ENCODE measurements around the gene EPN1. TPM values are rescaled to one million over a fixed set of nuclear protein-coding genes. Genes with fewer than 3 reads are reported as not detected.

The EPN1 gene
- polyA plus RNA-seq (2013, experiment 1 of 4) = 130 TPM
- polyA plus RNA-seq (2013, experiment 2 of 4) = 124 TPM
- 81.3 TPM for polyA plus RNA-seq (2013, experiment 3 of 4)
- 76.1 TPM for polyA plus RNA-seq (2013, experiment 4 of 4)

DNA sequence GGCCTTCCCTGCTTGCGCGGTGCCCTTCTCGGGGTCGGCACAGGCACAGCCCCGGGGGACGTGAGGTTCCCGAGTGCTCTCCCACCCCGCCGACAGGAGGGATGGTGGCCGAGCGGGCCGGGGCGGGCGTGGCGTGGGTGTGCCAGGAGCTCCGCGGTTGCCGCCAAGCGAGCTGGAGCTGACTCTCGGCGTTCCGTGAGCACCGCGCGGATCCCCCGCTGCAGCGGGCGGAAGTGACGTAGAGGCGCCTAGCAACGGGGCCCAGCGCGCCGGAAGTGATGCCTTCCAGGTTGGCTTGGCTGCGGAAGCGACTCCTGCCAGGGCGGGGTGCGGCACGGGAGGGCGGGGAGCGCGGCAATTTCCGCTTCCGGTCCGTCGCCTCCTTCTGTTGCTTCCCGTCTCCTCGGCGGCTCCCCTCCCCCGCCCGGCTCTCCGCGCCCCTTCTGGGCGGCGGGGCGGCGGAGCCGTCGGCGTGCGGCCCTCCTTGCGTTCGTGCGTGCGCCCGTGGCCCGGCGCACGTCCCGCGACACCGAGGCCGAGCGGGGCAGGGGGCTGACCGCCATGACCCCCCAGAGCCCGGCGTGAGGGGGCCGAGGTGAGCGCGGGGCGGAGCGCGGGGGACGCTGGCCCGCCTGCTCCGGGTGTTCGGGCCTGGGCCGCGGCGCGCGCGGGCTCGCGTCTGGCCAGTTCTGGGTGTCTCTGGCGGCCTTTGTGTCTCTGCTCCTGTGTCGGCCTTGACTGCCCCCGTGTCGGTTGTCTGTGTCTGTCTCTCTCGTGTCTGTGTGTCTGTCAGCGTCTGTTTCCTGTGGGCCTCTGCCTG, at the start of gene EPN1:
EPN1 (plus strand) TSS at position 386 of the 820 bp plus-strand sequence. CDS start 3,402 bp downstream, outside the sequence.
- Histone ChIP-seq H3K27ac (ENCODE audit: insufficient read depth, low read depth, low read length, poor library complexity, severe bottlenecking) (peak within 1 kb of the TSS; percentile 71), H3K9me3 (ENCODE audit: control insufficient read depth, low read length) (no peaks in the 10 kb centered on the region)
- WGBS, 2 experiments = 1% methylated on average over 101 of the region's 101 CpGs

DNA sequence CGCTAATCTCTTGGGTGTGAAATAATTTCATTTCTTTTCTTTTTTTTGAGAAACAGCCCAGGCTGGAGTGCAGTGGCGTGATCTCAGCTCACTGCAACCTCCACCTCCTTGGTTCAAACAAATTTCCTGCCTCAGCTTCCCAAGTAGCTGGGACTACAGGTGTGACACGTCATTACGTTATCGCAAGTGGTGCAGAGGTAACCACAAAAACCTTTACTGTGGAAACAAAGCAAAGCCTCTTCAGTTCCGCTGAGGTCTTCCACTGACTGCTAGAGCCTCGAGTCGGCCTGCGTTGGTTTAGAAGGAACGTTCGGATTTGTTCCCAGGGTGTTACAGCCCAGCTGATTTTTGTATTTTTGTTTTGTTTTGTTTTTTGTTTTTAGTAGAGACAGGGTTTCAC, 48.7 kb upstream of the EPN1 start:
- H3K9me3 ChIP-seq (ENCODE audit: control insufficient read depth, low read length) = no peaks in the 10 kb centered on the region
- H3K4me3 ChIP-seq (ENCODE audit: insufficient read depth, low read depth, low read length) = no peak overlapping the region
- no peaks in the 10 kb centered on the region for H3K27me3 ChIP-seq (ENCODE audit: control insufficient read depth, insufficient read depth, low read length, poor library complexity, severe bottlenecking)
- H3K4me1 ChIP-seq (ENCODE audit: control insufficient read depth, insufficient read depth, low read length) = no peaks in the 10 kb centered on the region
- WGBS, 2 experiments = 93 to 95% methylated on average over 11 of the region's 11 CpGs
- H3K27ac ChIP-seq (ENCODE audit: insufficient read depth, low read depth, low read length, poor library complexity, severe bottlenecking) = no peak overlapping the region
- H3K36me3 ChIP-seq (ENCODE audit: control insufficient read depth, insufficient read depth, low read length) = peaks cover under 1% of the 10 kb centered on the region

More for the DNA sequence above, at the start of gene EPN1:
- Histone ChIP-seq H3K4me3 (ENCODE audit: insufficient read depth, low read depth, low read length) (peak within 1 kb of the TSS; percentile 65), H3K27me3 (ENCODE audit: control insufficient read depth, insufficient read depth, low read length, poor library complexity, severe bottlenecking) (no peaks in the 10 kb centered on the region), H3K4me1 (ENCODE audit: control insufficient read depth, insufficient read depth, low read length) (peaks cover 15% of the 10 kb centered on the region), H3K36me3 (ENCODE audit: control insufficient read depth, insufficient read depth, low read length) (peaks cover 14% of the 10 kb centered on the region)

DNA sequence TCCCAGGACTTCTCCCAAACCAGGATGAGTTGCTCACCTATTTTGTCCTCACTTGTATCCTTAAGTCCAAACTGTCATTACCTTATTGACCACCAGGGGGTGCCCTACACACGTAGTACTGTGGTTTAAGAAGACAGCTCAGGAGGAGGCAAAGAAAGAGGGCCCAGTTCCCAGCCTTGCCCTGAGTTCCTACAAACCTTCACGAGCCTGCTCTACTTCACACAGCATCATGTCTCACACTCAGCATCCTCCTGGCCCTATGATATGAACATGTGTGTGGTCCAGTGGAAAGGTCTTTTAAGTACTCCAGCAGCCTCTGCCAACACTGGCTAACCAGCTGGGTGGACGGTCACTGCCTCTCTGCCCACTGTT, 42.6 kb upstream of the EPN1 start:
- H3K27me3 ChIP-seq (ENCODE audit: control insufficient read depth, insufficient read depth, low read length, poor library complexity, severe bottlenecking) = no peaks in the 10 kb centered on the region
- H3K4me3 ChIP-seq (ENCODE audit: insufficient read depth, low read depth, low read length) = no peak overlapping the region
- no peak overlapping the region for H3K27ac ChIP-seq (ENCODE audit: insufficient read depth, low read depth, low read length, poor library complexity, severe bottlenecking)
- H3K4me1 ChIP-seq (ENCODE audit: control insufficient read depth, insufficient read depth, low read length) = peaks cover 8% of the 10 kb centered on the region
- whole genome bisulfite sequencing, 2 experiments = 32 to 38% methylated on average over 3 of the region's 3 CpGs
- H3K36me3 ChIP-seq (ENCODE audit: control insufficient read depth, insufficient read depth, low read length) = no peaks in the 10 kb centered on the region
- H3K9me3 ChIP-seq (ENCODE audit: control insufficient read depth, low read length) = no peaks in the 10 kb centered on the region

DNA sequence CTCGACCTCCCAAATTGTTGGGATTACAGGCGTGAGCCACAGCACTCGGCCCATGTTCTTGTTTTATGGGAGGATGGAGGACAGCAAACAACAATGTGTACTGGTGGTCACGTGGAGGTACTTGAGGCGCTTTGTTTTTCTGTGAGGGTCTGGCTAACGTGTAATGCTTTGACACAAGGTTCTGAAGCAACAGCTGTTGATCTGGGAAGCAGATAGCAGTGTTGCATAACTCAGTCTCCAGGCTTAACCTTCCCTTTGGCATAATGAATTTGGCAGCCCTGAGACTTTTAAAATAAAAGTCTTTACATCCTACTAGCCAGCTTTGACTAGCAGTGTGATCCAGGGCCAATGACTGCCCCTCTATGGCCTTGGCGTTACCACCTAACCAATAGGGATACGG, 41.2 kb upstream of the EPN1 start:
- Histone ChIP-seq H3K4me1 (ENCODE audit: control insufficient read depth, insufficient read depth, low read length) (peaks cover 8% of the 10 kb centered on the region), H3K9me3 (ENCODE audit: control insufficient read depth, low read length) (no peaks in the 10 kb centered on the region), H3K27ac (ENCODE audit: insufficient read depth, low read depth, low read length, poor library complexity, severe bottlenecking) (no peak overlapping the region), H3K27me3 (ENCODE audit: control insufficient read depth, insufficient read depth, low read length, poor library complexity, severe bottlenecking) (no peaks in the 10 kb centered on the region), H3K4me3 (ENCODE audit: insufficient read depth, low read depth, low read length) (no peak overlapping the region), H3K36me3 (ENCODE audit: control insufficient read depth, insufficient read depth, low read length) (no peaks in the 10 kb centered on the region)
- 95 to 97% methylated on average over 8 of the region's 8 CpGs for WGBS, 2 experiments

DNA sequence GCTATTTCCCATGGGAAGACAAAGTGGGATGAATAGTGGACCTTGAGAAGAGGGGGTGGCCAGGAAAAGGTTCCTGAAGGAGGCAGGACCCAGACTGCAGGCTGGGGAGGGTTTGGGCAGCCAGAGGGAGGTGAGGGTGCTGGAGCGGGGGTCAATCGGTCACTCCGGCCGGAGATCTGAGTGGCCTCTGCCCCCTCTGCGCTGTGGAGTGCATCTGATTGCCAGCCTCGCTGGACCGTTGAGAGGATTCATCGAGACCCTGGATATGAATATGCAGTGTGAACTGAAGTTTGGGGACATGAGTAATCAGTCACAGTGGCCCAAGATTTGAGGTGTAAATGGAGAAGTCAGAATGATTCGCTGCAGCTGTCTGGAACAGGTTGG, 39.7 kb upstream of the EPN1 start:
- H3K4me3 ChIP-seq (ENCODE audit: insufficient read depth, low read depth, low read length) = peak overlapping the region; percentile 69
- peaks cover 13% of the 10 kb centered on the region for H3K4me1 ChIP-seq (ENCODE audit: control insufficient read depth, insufficient read depth, low read length)
- no peaks in the 10 kb centered on the region for H3K36me3 ChIP-seq (ENCODE audit: control insufficient read depth, insufficient read depth, low read length)
- H3K9me3 ChIP-seq (ENCODE audit: control insufficient read depth, low read length) = no peaks in the 10 kb centered on the region
- WGBS, 2 experiments = 9 to 12% methylated on average over 9 of the region's 9 CpGs
- peak overlapping the region; percentile 41 for H3K27ac ChIP-seq (ENCODE audit: insufficient read depth, low read depth, low read length, poor library complexity, severe bottlenecking)
- no peaks in the 10 kb centered on the region for H3K27me3 ChIP-seq (ENCODE audit: control insufficient read depth, insufficient read depth, low read length, poor library complexity, severe bottlenecking)

DNA sequence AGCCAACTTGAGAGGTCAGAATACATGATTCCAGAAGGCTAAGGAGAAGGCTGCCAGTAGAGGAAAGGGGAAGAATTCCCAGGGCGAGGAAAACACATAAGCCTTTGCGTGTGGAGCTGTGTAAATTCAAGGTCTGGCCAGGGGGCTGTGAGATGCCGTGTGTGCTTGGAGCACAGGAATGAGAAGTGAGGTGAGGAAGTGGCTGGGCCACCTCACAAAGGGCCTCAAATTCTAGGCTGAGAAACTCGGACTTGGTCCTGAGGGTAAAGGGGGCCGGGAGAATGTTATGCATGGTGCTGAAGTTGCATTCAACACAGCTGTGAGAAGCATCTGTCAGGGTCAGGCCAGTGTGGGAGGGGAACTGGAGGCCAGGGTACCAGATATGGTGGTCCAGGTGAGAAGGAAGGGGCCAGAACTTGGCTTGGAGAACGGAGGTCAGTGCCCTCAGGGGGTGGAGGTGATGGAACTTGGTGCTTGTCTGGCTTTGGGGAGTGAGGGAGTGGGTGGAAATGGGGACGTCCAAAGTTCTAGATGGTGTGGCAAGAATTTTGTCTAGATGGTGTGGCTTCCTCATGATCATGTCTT, 39.1 kb upstream of the EPN1 start:
- Histone ChIP-seq H3K4me1 (ENCODE audit: control insufficient read depth, insufficient read depth, low read length) (peaks cover 13% of the 10 kb centered on the region), H3K36me3 (ENCODE audit: control insufficient read depth, insufficient read depth, low read length) (no peaks in the 10 kb centered on the region), H3K4me3 (ENCODE audit: insufficient read depth, low read depth, low read length) (peak overlapping the region; percentile 69), H3K9me3 (ENCODE audit: control insufficient read depth, low read length) (no peaks in the 10 kb centered on the region), H3K27ac (ENCODE audit: insufficient read depth, low read depth, low read length, poor library complexity, severe bottlenecking) (no peak overlapping the region), H3K27me3 (ENCODE audit: control insufficient read depth, insufficient read depth, low read length, poor library complexity, severe bottlenecking) (no peaks in the 10 kb centered on the region)
- WGBS, 2 experiments = 81 to 85% methylated on average over 7 of the region's 7 CpGs

DNA sequence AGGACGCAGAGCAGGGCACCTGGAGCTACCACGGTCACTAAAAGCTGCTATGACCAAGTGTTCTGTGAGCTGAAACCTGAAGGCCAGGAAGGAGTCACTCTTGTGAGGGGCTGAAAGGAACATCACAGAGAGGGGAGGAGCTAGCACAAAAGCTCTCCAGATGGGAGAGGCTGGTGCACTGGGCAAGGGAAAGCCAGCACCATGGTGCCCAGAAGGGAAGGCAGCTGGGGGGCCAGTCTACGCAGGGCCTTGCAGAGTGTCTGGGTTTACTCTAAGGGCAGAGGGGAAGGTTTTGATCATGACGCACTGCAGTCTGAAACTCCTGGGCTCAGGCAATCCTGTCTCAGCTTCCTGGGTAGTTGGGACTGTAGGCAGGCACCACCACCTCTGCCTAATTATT, 38.3 kb upstream of the EPN1 start:
- H3K27ac ChIP-seq (ENCODE audit: insufficient read depth, low read depth, low read length, poor library complexity, severe bottlenecking) = no peak overlapping the region
- H3K4me3 ChIP-seq (ENCODE audit: insufficient read depth, low read depth, low read length) = no peak overlapping the region
- peaks cover 13% of the 10 kb centered on the region for H3K4me1 ChIP-seq (ENCODE audit: control insufficient read depth, insufficient read depth, low read length)
- no peaks in the 10 kb centered on the region for H3K9me3 ChIP-seq (ENCODE audit: control insufficient read depth, low read length)
- 94% methylated on average over 4 of the region's 4 CpGs for WGBS, 2 experiments
- H3K36me3 ChIP-seq (ENCODE audit: control insufficient read depth, insufficient read depth, low read length) = no peaks in the 10 kb centered on the region
- H3K27me3 ChIP-seq (ENCODE audit: control insufficient read depth, insufficient read depth, low read length, poor library complexity, severe bottlenecking) = no peaks in the 10 kb centered on the region

DNA sequence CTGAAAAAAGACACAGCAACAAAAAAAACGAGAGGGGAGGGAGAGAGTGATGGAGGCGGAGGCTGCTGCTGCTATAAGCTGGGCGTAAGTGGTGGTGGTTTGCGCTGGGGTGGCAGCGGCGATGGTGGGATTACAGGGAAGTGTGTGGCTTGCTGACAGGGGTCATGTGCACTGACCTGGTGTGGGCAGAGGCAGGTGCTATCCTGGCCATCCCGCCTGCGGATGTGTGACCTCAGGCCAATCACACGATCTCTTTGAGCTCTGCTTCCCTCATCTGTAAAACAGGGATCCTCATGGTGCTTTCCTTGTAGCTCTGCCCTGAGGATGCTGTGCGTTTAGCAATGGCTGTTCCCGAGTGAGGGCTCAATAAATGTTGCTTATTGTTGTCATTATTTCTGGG, 37.5 kb upstream of the EPN1 start:
- no peaks in the 10 kb centered on the region for H3K27me3 ChIP-seq (ENCODE audit: control insufficient read depth, insufficient read depth, low read length, poor library complexity, severe bottlenecking)
- no peak overlapping the region for H3K4me3 ChIP-seq (ENCODE audit: insufficient read depth, low read depth, low read length)
- H3K4me1 ChIP-seq (ENCODE audit: control insufficient read depth, insufficient read depth, low read length) = peaks cover 13% of the 10 kb centered on the region
- 83 to 85% methylated on average over 11 of the region's 11 CpGs for WGBS, 2 experiments
- no peak overlapping the region for H3K27ac ChIP-seq (ENCODE audit: insufficient read depth, low read depth, low read length, poor library complexity, severe bottlenecking)
- no peaks in the 10 kb centered on the region for H3K36me3 ChIP-seq (ENCODE audit: control insufficient read depth, insufficient read depth, low read length)
- H3K9me3 ChIP-seq (ENCODE audit: control insufficient read depth, low read length) = no peaks in the 10 kb centered on the region

DNA sequence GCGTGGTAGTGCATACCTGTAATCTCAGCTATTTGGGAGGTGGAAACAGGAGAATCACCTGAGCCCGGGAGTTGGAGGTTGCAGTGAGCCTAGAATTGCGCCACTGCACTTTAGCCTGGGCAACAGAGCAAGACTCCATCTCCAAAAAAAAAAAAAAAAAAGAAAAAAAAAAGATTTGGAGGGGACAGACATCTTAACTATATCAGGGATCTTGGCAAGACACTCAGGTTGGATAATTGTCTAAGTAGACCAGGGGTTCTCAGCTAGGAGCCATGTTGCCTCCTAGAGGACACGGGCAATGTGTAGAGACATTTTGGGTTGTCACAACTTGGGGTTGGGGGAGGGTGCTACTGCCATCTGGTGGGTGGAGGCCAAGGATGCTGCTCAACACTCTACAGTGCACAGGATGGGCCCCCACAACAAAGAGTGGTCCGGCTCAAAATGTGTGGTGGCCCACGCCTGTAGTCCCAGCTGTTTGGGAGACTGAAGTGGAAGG, 36.1 kb upstream of the EPN1 start:
- no peak overlapping the region for H3K27ac ChIP-seq (ENCODE audit: insufficient read depth, low read depth, low read length, poor library complexity, severe bottlenecking)
- no peaks in the 10 kb centered on the region for H3K27me3 ChIP-seq (ENCODE audit: control insufficient read depth, insufficient read depth, low read length, poor library complexity, severe bottlenecking)
- H3K9me3 ChIP-seq (ENCODE audit: control insufficient read depth, low read length) = no peaks in the 10 kb centered on the region
- H3K36me3 ChIP-seq (ENCODE audit: control insufficient read depth, insufficient read depth, low read length) = no peaks in the 10 kb centered on the region
- 90 to 91% methylated on average over 6 of the region's 6 CpGs for WGBS, 2 experiments
- H3K4me1 ChIP-seq (ENCODE audit: control insufficient read depth, insufficient read depth, low read length) = peaks cover 21% of the 10 kb centered on the region
- no peak overlapping the region for H3K4me3 ChIP-seq (ENCODE audit: insufficient read depth, low read depth, low read length)

DNA sequence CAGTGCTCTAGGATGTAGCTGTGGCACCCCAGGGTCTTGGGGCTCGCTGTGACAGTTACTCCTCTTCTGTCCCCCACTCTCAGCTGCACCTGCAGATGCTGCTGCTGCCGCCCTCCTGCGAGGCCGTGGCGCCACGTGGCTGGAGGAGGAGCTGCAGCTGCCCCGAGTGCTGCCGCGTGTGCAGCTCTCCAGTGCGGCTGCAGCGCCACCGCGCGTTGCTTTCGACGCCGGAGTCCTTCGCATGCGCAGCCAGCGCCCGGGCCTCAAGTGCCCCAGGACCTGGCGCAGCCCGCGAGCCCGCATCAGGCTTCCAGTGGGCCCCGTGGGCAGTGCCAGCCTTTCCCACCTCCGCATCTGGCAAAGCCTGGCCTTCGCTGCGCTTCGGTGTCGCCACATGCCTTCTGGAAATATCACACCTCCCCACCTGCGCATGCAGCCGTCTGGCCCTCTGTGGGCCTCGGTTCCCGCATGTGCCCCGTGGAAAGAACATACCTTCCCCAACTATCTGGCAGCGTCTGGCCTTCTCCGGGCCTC, 34.9 kb upstream of the EPN1 start:
- Histone ChIP-seq H3K4me3 (ENCODE audit: insufficient read depth, low read depth, low read length) (peak overlapping the region; percentile 59), H3K9me3 (ENCODE audit: control insufficient read depth, low read length) (no peaks in the 10 kb centered on the region), H3K27me3 (ENCODE audit: control insufficient read depth, insufficient read depth, low read length, poor library complexity, severe bottlenecking) (no peaks in the 10 kb centered on the region), H3K36me3 (ENCODE audit: control insufficient read depth, insufficient read depth, low read length) (peaks cover 8% of the 10 kb centered on the region), H3K27ac (ENCODE audit: insufficient read depth, low read depth, low read length, poor library complexity, severe bottlenecking) (peak overlapping the region; percentile 62), H3K4me1 (ENCODE audit: control insufficient read depth, insufficient read depth, low read length) (peaks cover 30% of the 10 kb centered on the region)
- 79 to 83% methylated on average over 38 of the region's 38 CpGs for WGBS, 2 experiments
